ENCODE measurements around the gene CENPM.

The CENPM gene

GRCh38 chr22:41899992-41900651 is 46.8 kb downstream of the CENPM start:
- in situ Hi-C loops (cut with HindIII; ENCODE audit: low sequenced_read_pairs): loop anchor here (5.0 kb wide), 1 partner anchor 158 kb away; no protein-coding TSS in a partner anchor
- TF ChIP-seq CTCF (IDR thresholded peaks at IDR 0.05; ENCODE audit: low read depth, low read length, missing control alignments): no peak
- DNase-seq (ENCODE audit: low read depth): no peak
- no peak overlapping the region for H3K4me3 ChIP-seq (ENCODE audit: low read depth, low read length)

GRCh38 chr22:41899110-41899509 is 47.8 kb downstream of the CENPM start:
- DNase-seq (ENCODE audit: low read depth): no peak
- H3K4me3 ChIP-seq (ENCODE audit: low read depth, low read length): no peak overlapping the region
- no peak for TF ChIP-seq CTCF (IDR thresholded peaks at IDR 0.05; ENCODE audit: low read depth, low read length, missing control alignments)
- in situ Hi-C loops (cut with HindIII; ENCODE audit: low sequenced_read_pairs): loop anchor here (5.0 kb wide), 1 partner anchor 157 kb away; no protein-coding TSS in a partner anchor

- in situ Hi-C loops (cut with HindIII; ENCODE audit: low sequenced_read_pairs): loop anchor here (5.0 kb wide), 1 partner anchor 156 kb away; no protein-coding TSS in a partner anchor
- no peak for DNase-seq (ENCODE audit: low read depth)
- H3K4me3 ChIP-seq (ENCODE audit: low read depth, low read length): no peak overlapping the region
- no peak for TF ChIP-seq CTCF (IDR thresholded peaks at IDR 0.05; ENCODE audit: low read depth, low read length, missing control alignments)
These were observed 48.3 kb downstream of the CENPM start for GRCh38 chr22:41898645-41899044.

- no peak for DNase-seq (ENCODE audit: low read depth)
- no peak for TF ChIP-seq CTCF (IDR thresholded peaks at IDR 0.05; ENCODE audit: low read depth, low read length, missing control alignments)
- no peak overlapping the region for H3K4me3 ChIP-seq (ENCODE audit: low read depth, low read length)
- in situ Hi-C loops (cut with HindIII; ENCODE audit: low sequenced_read_pairs): no loop called here
These were observed 53.2 kb downstream of the CENPM start for GRCh38 chr22:41893591-41894375.

- TF ChIP-seq CTCF (IDR thresholded peaks at IDR 0.05; ENCODE audit: low read depth, low read length, missing control alignments): no peak
- DNase-seq (ENCODE audit: low read depth): no peak
- in situ Hi-C loops (cut with HindIII; ENCODE audit: low sequenced_read_pairs): no loop called here
- no peak overlapping the region for H3K4me3 ChIP-seq (ENCODE audit: low read depth, low read length)
These were observed 54.2 kb downstream of the CENPM start for GRCh38 chr22:41892721-41893120.

- TF ChIP-seq CTCF (IDR thresholded peaks at IDR 0.05; ENCODE audit: low read depth, low read length, missing control alignments): no peak
- no peak overlapping the region for H3K4me3 ChIP-seq (ENCODE audit: low read depth, low read length)
- in situ Hi-C loops (cut with HindIII; ENCODE audit: low sequenced_read_pairs): no loop called here
- no peak for DNase-seq (ENCODE audit: low read depth)
These were observed 55.5 kb downstream of the CENPM start for GRCh38 chr22:41891407-41891806.
